Activated T-cell treated with anti-CD3 and anti-CD28 coated beads, Interleukin-2, amount 50 U/mL, for 24 hours (primary cell): ENCODE measurements around the gene TNRC6A.
"Not testable (repeated sequence)": the region's sequence is repeated elsewhere in the genome, so short reads cannot be mapped to it uniquely, and the experiment has no call there.

Source experiments
- DNase-seq: peaks from one replicate; pipeline ENCODE4 v3.0.0-alpha.2; 2020
- H3K27ac Mint-ChIP-seq: 2 replicates; pipeline ENCODE4 v1.8.0; 2020; ENCODE audit warnings: mild to moderate bottlenecking, mixed read lengths
- H3K27me3 Mint-ChIP-seq: 2 replicates; pipeline ENCODE4 v1.8.0; 2020; ENCODE audit warnings: mixed read lengths
- H3K36me3 Mint-ChIP-seq: 2 replicates; pipeline ENCODE4 v1.8.0; 2020; ENCODE audit warnings: low read depth, mixed read lengths
- H3K4me1 Mint-ChIP-seq: 2 replicates; pipeline ENCODE4 v1.8.0; 2020; ENCODE audit warnings: low read depth, mixed read lengths
- H3K4me3 Mint-ChIP-seq: 2 replicates; pipeline ENCODE4 v1.8.0; 2020; ENCODE audit warnings: mild to moderate bottlenecking, moderate library complexity, mixed read lengths
- H3K9me3 Mint-ChIP-seq: 2 replicates; pipeline ENCODE4 v1.8.0; 2020; ENCODE audit warnings: mixed read lengths

The TNRC6A gene

DNA sequence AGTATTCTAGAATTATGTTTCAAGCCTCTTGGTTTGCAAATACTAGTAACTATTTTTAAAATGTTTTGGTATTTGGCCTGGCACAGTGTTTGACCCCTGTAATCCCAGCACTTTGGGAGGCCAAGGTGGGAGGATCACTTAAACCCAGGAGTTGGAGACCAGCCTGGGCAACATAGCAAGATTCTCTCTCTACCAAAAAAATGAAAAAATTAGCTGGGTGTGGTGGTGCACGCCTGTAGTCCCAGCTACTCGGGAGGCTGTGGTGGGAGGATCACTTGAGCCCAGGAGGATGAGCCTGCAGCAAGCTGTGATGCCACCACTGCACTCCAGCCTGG is 115.5 kb downstream of the TNRC6A start:
- not testable (repeated sequence) for H3K36me3 Mint-ChIP-seq, H3K4me1 Mint-ChIP-seq, DNase-seq, H3K4me3 Mint-ChIP-seq, H3K27me3 Mint-ChIP-seq, H3K9me3 Mint-ChIP-seq, H3K27ac Mint-ChIP-seq

DNA sequence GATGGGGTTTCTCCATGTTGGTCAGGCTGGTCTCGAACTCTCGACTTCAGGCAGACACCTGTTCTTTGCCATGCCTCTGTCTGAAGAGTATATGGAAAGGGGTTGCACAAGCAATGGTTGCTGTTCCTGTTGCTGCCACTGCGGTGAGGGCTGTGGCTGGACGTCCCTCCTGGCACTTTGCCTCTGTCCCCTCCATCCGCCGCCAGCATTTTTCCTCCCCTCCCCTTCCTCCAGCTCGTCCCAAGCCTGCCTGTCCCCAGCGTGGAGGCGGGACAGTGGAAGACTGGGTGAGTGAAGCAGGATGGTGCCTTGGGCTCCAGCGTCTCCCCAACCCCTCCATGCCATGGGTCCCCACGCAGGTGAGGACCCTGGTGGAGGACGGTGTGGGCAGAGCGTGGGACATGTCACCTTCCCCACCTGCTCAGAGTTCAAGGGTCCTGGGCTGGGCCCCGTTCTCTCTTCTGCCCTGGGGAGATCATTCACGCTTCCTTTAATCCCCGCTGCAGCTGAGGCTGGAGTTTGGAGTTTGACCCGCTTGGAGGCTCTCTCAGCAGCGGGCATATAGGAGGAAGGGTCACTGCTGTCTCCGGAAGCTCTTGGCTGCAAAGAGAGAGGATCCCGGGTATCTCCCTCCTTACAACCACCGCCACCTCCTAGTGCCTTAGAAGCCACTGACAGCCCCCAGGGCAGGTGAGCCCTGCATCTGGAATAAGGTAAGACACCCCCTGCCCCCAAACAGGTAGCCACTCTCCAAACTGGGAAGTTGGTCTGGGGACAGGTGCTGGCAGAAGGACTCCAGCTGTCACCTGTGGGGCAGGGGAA is 116.5 kb downstream of the TNRC6A start, which contains the start of gene SLC5A11:
TSS of gene SLC5A11 (plus strand) at position 238 of the 822 bp plus-strand sequence. CDS start 12,681 bp downstream, outside the sequence.
- Mint-ChIP-seq H3K4me3 (no peak within 1 kb of the TSS), H3K36me3 (no peaks in the 10 kb centered on the region), H3K27ac (no peak within 1 kb of the TSS), H3K4me1 (peaks cover 8% of the 10 kb centered on the region), H3K9me3 (no peaks in the 10 kb centered on the region), H3K27me3 (no peaks in the 10 kb centered on the region)
- no peak for DNase-seq

DNA sequence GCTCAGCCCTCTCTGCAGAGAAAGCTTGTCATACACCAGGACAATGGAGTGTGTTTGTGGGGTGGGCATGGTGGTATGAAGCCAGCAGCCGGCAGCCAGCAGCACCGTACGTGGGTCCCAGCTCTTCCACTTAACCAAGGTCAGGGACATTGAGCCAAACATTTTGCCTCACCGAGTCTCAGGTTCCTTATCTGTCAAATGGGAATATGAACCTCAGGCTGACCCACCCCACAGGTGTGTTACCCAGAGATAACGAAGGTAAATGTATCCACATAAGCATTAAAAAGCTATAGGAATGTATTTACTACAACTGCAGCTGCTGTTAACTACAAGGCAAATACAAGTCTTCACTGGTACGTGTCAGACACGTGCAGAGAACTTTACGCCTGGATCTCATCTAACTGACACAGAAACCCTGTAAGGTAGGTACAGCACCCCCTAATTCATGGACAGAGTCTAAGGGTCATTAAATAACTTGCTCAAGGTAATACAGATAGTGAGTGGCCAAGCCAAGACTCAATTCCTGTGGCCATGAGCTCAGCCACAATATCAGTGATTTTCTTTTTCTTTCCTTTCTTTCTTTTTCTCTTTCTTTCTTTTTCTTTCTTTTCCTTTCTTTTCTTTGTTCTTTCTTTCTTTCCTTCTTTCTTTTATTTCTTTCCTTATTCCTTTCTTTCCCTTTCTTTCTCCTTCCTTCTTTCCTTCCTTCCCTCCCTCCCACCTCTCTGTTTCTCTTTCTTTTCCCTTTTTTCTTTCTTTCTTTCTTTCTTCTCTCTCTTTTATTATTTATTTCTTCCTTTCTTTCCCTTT is 117.3 kb downstream of the TNRC6A start:
- no peak for DNase-seq
- no peak overlapping the region for H3K4me3 Mint-ChIP-seq
- H3K36me3 Mint-ChIP-seq, result no peaks in the 10 kb centered on the region
- H3K27me3 Mint-ChIP-seq, result no peaks in the 10 kb centered on the region
- no peaks in the 10 kb centered on the region for H3K9me3 Mint-ChIP-seq
- no peak overlapping the region for H3K27ac Mint-ChIP-seq
- H3K4me1 Mint-ChIP-seq, result peaks cover 13% of the 10 kb centered on the region

DNA sequence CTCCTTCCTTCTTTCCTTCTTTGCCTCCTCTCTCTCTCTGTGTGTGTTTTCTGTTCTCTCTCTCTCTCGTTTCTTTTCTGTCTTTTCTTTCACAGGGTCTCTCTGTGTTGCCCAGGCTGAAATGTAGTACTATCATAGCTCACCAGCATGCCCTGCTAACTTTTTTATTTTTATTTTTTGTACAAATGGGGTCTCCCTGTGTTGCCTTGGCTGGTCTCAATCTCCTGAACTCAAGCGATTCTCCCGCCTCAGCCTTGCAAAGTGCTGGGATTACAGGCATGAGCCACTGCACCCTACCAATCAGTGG is 117.9 kb downstream of the TNRC6A start:
- H3K27me3 Mint-ChIP-seq, result no peaks in the 10 kb centered on the region
- no peaks in the 10 kb centered on the region for H3K9me3 Mint-ChIP-seq
- DNase-seq, result no peak
- H3K27ac Mint-ChIP-seq, result no peak overlapping the region
- no peak overlapping the region for H3K4me3 Mint-ChIP-seq
- no peaks in the 10 kb centered on the region for H3K36me3 Mint-ChIP-seq
- H3K4me1 Mint-ChIP-seq, result peaks cover 19% of the 10 kb centered on the region

DNA sequence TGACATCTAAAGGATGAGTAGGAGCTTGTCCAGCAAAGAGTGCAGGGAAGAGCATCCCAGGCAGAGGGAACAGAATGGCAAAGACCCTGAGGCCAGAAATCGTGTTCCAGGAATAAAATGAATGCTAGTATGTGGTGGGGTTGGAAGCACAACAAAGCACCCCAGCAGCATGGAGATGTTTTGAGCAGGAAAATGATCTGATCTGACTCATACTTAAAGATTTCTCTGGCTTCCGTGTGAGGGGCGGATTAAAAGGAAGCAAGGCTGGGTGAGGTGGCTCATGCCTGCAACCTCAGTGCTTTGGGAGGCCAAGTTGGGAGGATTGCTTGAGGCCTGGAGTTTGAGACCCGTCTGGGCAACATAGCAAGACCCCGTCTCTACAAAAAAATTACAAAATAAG is 118.6 kb downstream of the TNRC6A start:
- no peaks in the 10 kb centered on the region for H3K27me3 Mint-ChIP-seq
- no peak for DNase-seq
- no peak overlapping the region for H3K4me3 Mint-ChIP-seq
- no peak overlapping the region for H3K27ac Mint-ChIP-seq
- no peaks in the 10 kb centered on the region for H3K9me3 Mint-ChIP-seq
- no peaks in the 10 kb centered on the region for H3K36me3 Mint-ChIP-seq
- peaks cover 21% of the 10 kb centered on the region for H3K4me1 Mint-ChIP-seq

DNA sequence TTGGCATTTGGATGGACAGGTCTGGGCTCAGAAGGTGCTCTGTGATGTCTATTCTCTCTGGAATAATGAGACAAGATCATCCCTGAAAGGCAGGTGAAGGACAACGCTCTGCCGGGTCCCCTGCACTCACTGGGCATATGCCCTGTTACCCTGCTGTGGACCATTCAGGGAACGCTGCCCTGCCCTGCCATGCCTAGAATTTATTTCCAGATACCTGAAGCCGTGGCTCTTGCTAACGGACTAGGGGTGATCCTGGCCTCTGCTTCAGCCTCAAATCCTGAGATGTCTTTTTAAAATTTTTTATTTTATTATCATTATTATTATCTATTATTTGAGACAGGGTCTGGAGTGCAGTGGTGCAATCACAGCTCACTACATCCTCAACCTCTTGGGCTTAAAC is 120.2 kb downstream of the TNRC6A start:
- Mint-ChIP-seq H3K27ac (no peak overlapping the region), H3K27me3 (peaks cover 2% of the 10 kb centered on the region), H3K4me3 (no peak overlapping the region), H3K9me3 (no peaks in the 10 kb centered on the region), H3K4me1 (peaks cover 22% of the 10 kb centered on the region), H3K36me3 (no peaks in the 10 kb centered on the region)
- no peak for DNase-seq

DNA sequence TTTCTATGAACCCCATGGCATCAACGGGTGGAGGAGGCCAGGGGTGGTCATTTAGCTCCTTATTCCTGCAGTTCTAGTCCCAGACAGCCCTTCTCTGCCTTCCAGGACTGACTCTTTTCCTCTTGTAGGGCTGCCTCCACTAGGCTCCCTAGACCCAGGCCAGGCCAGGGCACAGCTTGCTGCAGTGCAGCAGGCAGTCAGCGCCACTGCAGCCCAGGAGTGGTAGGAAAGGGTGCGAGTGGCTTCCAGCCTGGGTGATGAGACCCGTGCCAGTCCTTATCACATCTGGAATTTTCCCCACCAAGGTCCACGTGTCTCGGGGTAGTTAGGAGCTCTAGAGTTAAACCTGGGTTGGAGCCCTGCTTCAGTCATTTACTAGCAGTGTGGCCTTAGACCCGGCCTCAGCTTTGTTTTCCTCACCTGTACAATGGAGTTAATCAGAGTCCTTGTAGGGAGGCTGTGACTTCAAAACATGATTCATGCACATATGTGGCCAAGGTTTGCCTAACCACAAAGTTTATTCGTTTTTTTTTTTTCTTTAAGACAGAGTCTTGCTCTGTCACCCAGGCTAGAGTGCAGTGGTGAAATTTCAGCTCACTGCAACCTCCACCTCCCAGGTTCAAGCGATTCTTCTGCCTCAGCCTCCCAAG is 121.0 kb downstream of the TNRC6A start:
- Mint-ChIP-seq H3K4me1 (peaks cover 22% of the 10 kb centered on the region), H3K4me3 (no peak overlapping the region), H3K27me3 (peaks cover 2% of the 10 kb centered on the region), H3K36me3 (no peaks in the 10 kb centered on the region), H3K9me3 (no peaks in the 10 kb centered on the region), H3K27ac (peak overlapping the region; percentile 47)
- no peak for DNase-seq

DNA sequence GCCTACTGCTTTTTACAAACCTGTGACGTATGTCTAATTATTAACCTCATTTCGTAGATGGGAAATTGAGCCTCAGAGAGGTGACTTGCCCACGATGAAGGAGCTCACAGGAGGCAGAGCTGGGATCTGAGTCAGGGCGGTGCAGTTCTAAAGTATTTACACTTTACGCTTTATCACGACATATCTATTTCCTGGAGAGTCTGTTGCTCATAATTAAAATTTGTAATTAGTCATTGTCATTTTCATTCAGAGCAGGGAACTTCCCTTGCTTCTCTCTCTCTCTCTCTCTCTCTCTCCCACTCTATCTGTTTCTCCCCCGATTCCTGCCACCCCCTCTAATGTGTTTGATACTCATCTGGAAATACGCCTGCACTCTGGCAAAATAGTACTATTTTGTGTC is 122.2 kb downstream of the TNRC6A start:
- Mint-ChIP-seq H3K4me1 (peaks cover 22% of the 10 kb centered on the region), H3K27ac (peak overlapping the region; percentile 86), H3K36me3 (no peaks in the 10 kb centered on the region), H3K4me3 (peak overlapping the region; percentile 29), H3K9me3 (no peaks in the 10 kb centered on the region), H3K27me3 (peaks cover 2% of the 10 kb centered on the region)
- no peak for DNase-seq

DNA sequence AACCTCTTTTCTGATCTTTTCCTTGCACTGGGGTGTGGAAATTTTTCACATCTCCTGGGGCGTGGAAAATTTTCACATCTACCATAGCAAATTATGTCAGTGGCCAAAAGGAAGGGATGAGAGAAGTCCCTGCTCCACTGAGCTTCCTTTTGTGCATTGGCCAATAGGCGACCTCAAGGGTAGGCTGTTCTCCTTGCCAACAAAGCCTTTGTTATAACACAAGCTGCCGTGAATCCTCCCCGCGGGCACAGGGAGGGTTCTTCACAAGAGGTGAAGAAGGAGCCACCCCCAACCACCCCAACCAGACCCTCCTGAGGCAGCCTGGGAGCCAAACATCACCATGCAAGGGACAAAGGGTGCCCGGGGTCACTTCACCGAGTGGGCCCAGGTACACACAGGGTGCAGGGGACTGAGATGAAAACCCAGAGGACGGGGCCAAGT is 122.8 kb downstream of the TNRC6A start:
- Mint-ChIP-seq H3K27me3 (peaks cover 6% of the 10 kb centered on the region), H3K36me3 (no peaks in the 10 kb centered on the region), H3K27ac (peak overlapping the region; percentile 86), H3K9me3 (no peaks in the 10 kb centered on the region), H3K4me3 (no peak overlapping the region), H3K4me1 (peaks cover 22% of the 10 kb centered on the region)
- no peak for DNase-seq

DNA sequence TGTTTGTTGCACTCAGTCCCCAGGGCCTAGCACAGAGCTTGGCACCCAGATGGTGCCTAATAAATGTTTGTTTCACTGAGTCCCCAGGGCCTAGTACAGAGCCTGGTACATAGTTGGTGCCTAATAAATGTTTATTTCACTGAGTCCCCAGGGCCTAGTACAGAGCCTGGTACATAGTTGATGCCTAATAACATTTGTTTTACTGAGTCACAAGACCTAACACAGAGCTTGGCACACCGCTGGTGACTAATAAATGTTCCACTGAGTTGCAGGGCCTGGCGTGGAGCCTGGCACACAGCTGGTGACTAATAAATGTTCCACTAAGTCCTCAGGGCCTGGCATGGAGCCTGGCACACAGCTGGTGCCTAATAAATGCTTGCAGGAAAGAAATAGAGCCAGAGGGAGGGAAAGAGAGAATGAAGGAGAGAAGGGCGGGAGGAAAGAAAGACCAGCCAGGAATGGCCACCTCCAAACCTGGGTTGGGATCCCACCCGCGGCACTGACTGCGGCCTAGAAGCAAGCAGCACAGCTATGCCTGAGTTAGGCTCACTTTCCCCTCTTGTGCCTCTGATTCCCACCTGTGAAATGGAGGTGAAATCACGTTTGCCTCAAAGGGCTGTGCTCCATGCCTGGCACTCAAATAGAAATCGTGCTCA is 123.8 kb downstream of the TNRC6A start:
- Mint-ChIP-seq H3K4me3 (no peak overlapping the region), H3K27me3 (peaks cover 14% of the 10 kb centered on the region), H3K9me3 (no peaks in the 10 kb centered on the region), H3K4me1 (peaks cover 22% of the 10 kb centered on the region), H3K36me3 (no peaks in the 10 kb centered on the region), H3K27ac (no peak overlapping the region)
- DNase-seq, result no peak

DNA sequence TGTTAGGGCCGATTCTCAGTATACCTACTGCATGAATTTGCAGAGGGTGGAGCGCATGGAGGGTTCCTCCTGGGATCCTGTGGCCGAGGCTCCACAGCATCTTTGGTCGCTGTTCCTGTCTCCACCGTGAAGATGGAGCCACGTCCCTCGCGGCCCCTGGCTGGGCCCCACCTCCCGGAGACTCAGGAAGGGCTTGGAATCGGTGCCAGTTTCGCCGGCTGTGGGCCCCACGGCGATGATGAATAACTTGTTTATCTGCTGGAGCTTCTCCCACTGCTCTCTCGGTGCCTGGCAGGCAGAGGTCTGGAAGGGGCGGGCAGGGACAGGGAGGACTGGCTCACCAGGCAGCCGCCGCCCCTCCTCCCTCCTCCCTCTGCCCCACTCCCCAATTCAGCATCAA is 124.4 kb downstream of the TNRC6A start:
- DNase-seq, result no peak
- Mint-ChIP-seq H3K4me3 (no peak overlapping the region), H3K36me3 (no peaks in the 10 kb centered on the region), H3K27ac (no peak overlapping the region), H3K4me1 (peaks cover 22% of the 10 kb centered on the region), H3K27me3 (peaks cover 17% of the 10 kb centered on the region), H3K9me3 (no peaks in the 10 kb centered on the region)

DNA sequence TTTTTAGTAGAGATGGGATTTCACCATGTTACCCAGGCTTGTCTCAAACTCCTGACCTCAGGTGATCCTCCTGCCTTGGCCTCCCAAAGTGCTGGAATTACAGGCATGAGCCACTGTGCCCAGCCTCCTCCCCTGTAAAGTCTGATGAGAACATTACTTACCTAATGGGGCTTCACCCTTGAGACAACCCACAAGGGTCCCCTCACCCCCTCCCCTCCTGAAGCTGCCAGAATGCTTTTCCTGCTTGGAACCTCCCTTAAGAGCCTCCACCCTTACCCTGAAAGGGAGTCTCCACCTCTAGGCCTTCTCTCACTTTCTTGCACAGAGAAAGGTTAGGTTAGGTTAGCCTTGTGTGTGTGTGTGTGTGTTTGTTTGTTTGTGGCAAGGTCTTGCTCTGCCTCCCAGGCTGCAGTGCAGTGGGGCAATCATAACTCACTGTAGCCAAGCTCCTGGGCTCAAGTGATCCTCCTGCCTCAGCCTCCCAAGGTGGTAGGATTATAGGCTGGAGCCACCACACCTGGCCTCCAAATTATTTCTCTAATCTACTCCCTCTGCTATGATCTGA is 125.2 kb downstream of the TNRC6A start:
- H3K27ac Mint-ChIP-seq, result no peak overlapping the region

DNA sequence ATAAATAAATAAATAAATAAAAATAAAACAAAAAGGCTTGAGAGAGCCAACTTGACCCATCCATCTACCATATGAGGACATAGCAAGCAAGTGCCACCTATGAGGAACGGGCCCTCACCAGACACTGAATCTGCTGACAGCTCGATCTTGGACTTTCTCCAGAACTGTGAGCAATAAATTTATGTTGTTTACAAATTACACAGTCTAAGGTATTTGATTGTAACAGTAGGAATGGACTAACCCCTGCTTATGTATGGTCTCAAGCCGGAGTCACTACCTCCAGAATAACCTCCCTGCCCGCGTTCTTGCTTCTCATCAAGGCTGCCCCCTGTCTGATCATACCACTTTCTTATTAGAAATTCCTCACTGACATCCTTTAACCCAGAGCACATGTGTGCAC is 126.2 kb downstream of the TNRC6A start:
- Mint-ChIP-seq H3K4me1 (peaks cover 16% of the 10 kb centered on the region), H3K4me3 (no peak overlapping the region), H3K27me3 (peaks cover 17% of the 10 kb centered on the region), H3K9me3 (no peaks in the 10 kb centered on the region), H3K36me3 (no peaks in the 10 kb centered on the region), H3K27ac (no peak overlapping the region)
- DNase-seq, result no peak

More for the DNA sequence above, 125.2 kb downstream of the TNRC6A start:
- H3K9me3 Mint-ChIP-seq, result no peaks in the 10 kb centered on the region
- H3K36me3 Mint-ChIP-seq, result no peaks in the 10 kb centered on the region
- DNase-seq, result no peak
- peaks cover 22% of the 10 kb centered on the region for H3K4me1 Mint-ChIP-seq
- H3K4me3 Mint-ChIP-seq, result no peak overlapping the region
- H3K27me3 Mint-ChIP-seq, result peaks cover 17% of the 10 kb centered on the region

DNA sequence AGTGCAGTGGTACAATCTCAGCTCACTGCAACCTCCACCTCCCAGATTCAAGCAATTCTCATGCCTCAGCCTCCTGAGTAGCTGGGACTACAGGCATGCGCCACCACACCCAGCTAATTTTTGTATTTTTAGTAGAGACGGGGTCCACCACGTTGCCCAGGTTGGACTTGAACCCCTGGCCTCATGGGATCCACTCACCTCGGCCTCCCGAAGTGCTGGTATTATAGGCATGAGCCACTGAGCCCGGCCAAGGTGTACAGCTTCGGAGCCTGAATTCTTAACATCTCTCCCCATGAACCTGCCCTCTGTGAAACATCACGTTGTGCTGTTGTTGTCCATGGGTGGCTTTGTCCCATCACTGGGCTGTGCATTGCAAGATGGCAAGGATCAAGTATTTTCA is 127.4 kb downstream of the TNRC6A start:
- not testable (repeated sequence) for H3K4me1 Mint-ChIP-seq, H3K9me3 Mint-ChIP-seq, H3K36me3 Mint-ChIP-seq, H3K27ac Mint-ChIP-seq, DNase-seq, H3K4me3 Mint-ChIP-seq
- peaks cover 17% of the 10 kb centered on the region for H3K27me3 Mint-ChIP-seq
